Neural crest cell (in vitro differentiated cells): ENCODE measurements around the gene CTTN. TPM values are rescaled to one million over a fixed set of nuclear protein-coding genes. Genes with fewer than 3 reads are reported as not detected.

Experiments
- DNase-seq: peaks from one replicate; pipeline ENCODE4 v3.0.0; 2021; ENCODE audit warnings: low read depth, mixed read lengths, low spot score
- H3K27ac Mint-ChIP-seq: one replicate; pipeline ENCODE4 v1.8.0; 2021; ENCODE audit warnings: mild to moderate bottlenecking, mixed read lengths; ENCODE audit not compliant: unreplicated experiment
- H3K27me3 Mint-ChIP-seq: 2 replicates; pipeline ENCODE4 v1.8.0; 2021; ENCODE audit warnings: low read depth, mild to moderate bottlenecking, mixed read lengths
- H3K36me3 Mint-ChIP-seq: 2 replicates; pipeline ENCODE4 v1.8.0; 2021; ENCODE audit warnings: low read depth, mild to moderate bottlenecking, mixed read lengths
- H3K4me1 Mint-ChIP-seq: 2 replicates; pipeline ENCODE4 v1.8.0; 2021; ENCODE audit warnings: mixed read lengths
- H3K4me3 Mint-ChIP-seq: one replicate; pipeline ENCODE4 v1.8.0; 2021; ENCODE audit warnings: mild to moderate bottlenecking, mixed read lengths
- H3K9me3 Mint-ChIP-seq: 2 replicates; pipeline ENCODE4 v1.8.0; 2021; ENCODE audit warnings: mixed read lengths
- CTCF ChIP-seq: fragments of 200-600 bp; sonication (generic); conservative IDR thresholded peaks from 2 replicates; pipeline ENCODE4 v1.5.0; 2021; ENCODE audit warnings: antibody characterized with exemption, mild to moderate bottlenecking
- long read RNA-seq: library from polyadenylated mRNA; unstranded; transcript quantifications from one replicate; pipeline ENCODE4 v2.0.0, GENCODE V29; 2020
- total RNA-seq: library from RNA; stranded (reverse); gene quantifications from 2 replicates; pipeline ENCODE4 v1.2.1, GENCODE V29; 2021

Gene CTTN
- total RNA-seq = 146 and 147 TPM in 2 replicates
- long read RNA-seq, transcript CTTN-202 (17 exons, 3,272 nt) = major isoform, 21 of 54 reads
- long read RNA-seq, transcript CTTN-201 (18 exons, 3,272 nt) = major isoform, 21 of 54 reads
- long read RNA-seq, partial matches to known transcripts = 6 of 54 reads
- long read RNA-seq, other reads (novel, unspliced or antisense) = 6 of 54 reads

GRCh38 chr11:70397983-70398833 is at the start of gene CTTN:
Gene CTTN (plus strand): TSS chr11:70398529. CDS start chr11:70407298, 8,769 bp downstream.
- H3K9me3 Mint-ChIP-seq = no peaks in the 10 kb centered on the region
- H3K36me3 Mint-ChIP-seq = peaks cover 2% of the 10 kb centered on the region
- H3K4me1 Mint-ChIP-seq = peaks cover 24% of the 10 kb centered on the region
- TF ChIP-seq CTCF = no peak
- H3K27me3 Mint-ChIP-seq = no peaks in the 10 kb centered on the region
- peak within 1 kb of the TSS; percentile 81 for H3K27ac Mint-ChIP-seq
- H3K4me3 Mint-ChIP-seq = peak within 1 kb of the TSS; percentile 93
- DNase-seq = peak; percentile 86

GRCh38 chr11:70348608-70349007 is 49.7 kb upstream of the CTTN start:
- peaks cover 2% of the 10 kb centered on the region for H3K36me3 Mint-ChIP-seq
- no peak for DNase-seq
- no peaks in the 10 kb centered on the region for H3K9me3 Mint-ChIP-seq
- no peaks in the 10 kb centered on the region for H3K4me1 Mint-ChIP-seq
- no peak for TF ChIP-seq CTCF
- no peak overlapping the region for H3K4me3 Mint-ChIP-seq
- H3K27me3 Mint-ChIP-seq = no peaks in the 10 kb centered on the region
- no peak overlapping the region for H3K27ac Mint-ChIP-seq

- no peaks in the 10 kb centered on the region for H3K4me1 Mint-ChIP-seq
- no peak overlapping the region for H3K27ac Mint-ChIP-seq
- H3K9me3 Mint-ChIP-seq = no peaks in the 10 kb centered on the region
- TF ChIP-seq CTCF = no peak
- H3K27me3 Mint-ChIP-seq = no peaks in the 10 kb centered on the region
- no peak for DNase-seq
- H3K4me3 Mint-ChIP-seq = no peak overlapping the region
- H3K36me3 Mint-ChIP-seq = peaks cover 3% of the 10 kb centered on the region
Measured at GRCh38 chr11:70351646-70352045, 46.7 kb upstream of the CTTN start.

- Mint-ChIP-seq H3K4me1 (no peaks in the 10 kb centered on the region), H3K36me3 (peaks cover 7% of the 10 kb centered on the region)
Measured at GRCh38 chr11:70352100-70352499, 46.2 kb upstream of the CTTN start.

GRCh38 chr11:70352601-70353000 is 45.7 kb upstream of the CTTN start:
- DNase-seq = no peak
- Mint-ChIP-seq H3K4me3 (no peak overlapping the region), H3K4me1 (no peaks in the 10 kb centered on the region), H3K27me3 (no peaks in the 10 kb centered on the region), H3K9me3 (no peaks in the 10 kb centered on the region), H3K36me3 (peaks cover 7% of the 10 kb centered on the region), H3K27ac (no peak overlapping the region)
- no peak for TF ChIP-seq CTCF

More at GRCh38 chr11:70352100-70352499, 46.2 kb upstream of the CTTN start:
- DNase-seq = no peak
- Mint-ChIP-seq H3K4me3 (no peak overlapping the region), H3K9me3 (no peaks in the 10 kb centered on the region), H3K27me3 (no peaks in the 10 kb centered on the region), H3K27ac (no peak overlapping the region)
- no peak for TF ChIP-seq CTCF
